Stimulated activated CD8-positive, alpha-beta memory T cell treated with anti-CD3 and anti-CD28 coated beads, Interleukin-12 subunit alpha, Interleukin-12 subunit beta, amount 100 ng/mL, for 24 hours (primary cell): ENCODE data around the gene SPRTN.

Experiments
- DNase-seq: peaks from one replicate; pipeline ENCODE4 v3.0.0-alpha.2; 2020; ENCODE audit errors: extremely low read depth

SPRTN gene

DNA sequence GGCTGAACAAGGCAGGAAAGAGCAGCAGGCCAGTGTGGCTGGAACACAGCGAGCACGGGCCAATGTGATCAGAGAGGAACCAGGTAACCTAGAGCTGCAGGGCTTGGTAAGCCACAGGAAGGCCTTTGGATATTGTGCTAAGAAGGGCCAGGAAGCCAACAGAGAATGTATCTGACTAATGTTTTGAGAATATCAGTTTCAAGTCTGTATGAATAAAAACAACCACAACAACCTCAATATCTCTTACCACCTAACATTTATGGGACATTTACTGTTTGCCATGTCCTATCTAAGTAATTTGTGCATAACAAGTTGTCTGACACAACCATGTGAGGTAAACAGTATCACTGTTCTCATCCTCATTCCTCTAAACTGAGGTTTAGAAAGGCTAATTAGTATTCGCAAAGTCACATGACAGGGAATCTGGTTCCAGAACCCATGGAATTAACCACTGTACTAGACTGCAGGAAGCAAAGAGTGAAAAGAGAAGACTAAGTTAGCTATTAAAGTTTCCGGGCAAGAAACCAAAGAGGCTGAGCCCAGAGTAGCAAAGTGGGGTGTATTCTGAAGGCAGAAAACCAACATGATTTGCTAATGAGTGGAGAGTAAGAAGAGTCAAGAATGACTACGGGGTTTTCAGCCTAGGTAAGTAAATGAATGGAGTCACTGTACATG is 38.9 kb downstream of the SPRTN start:
- DNase-seq = no peak

DNA sequence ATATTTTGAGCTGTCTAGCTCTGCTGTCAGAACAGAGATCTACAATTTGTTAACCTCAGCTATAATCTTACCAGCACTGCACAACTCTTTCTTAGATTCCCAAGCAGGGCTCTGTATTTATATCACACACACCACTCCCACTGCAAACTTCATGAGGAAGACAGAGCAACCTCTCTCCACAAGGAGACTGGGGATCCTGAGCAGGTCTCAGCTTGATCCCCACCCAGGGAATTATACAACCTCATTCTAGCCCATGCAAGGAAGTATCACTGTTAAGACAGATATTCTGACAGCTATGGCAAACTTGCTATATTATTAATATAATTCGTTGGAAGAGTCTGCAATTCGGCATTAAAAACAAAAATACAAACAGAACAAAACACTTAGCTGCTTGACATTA is 43.6 kb downstream of the SPRTN start:
- DNase-seq = no peak

DNA sequence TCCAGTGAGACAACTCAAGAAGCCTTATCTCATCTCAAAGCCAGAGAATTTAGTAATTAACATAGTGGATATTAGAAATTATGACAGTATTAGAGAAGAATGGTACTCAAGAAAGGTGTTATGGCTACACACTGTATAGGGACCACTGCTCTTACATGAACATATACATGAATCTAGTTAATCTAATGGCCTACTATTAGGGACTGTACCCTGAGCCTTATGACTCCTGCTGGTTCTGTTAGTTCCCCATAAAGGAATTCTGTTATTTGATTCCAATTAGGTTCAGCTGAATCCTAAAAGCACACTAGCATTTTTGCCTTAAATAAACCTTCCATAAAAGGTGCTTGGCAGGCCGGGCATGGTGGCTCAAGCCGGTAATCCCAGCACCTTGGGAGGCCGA is 44.3 kb downstream of the SPRTN start:
- DNase-seq = no peak

DNA sequence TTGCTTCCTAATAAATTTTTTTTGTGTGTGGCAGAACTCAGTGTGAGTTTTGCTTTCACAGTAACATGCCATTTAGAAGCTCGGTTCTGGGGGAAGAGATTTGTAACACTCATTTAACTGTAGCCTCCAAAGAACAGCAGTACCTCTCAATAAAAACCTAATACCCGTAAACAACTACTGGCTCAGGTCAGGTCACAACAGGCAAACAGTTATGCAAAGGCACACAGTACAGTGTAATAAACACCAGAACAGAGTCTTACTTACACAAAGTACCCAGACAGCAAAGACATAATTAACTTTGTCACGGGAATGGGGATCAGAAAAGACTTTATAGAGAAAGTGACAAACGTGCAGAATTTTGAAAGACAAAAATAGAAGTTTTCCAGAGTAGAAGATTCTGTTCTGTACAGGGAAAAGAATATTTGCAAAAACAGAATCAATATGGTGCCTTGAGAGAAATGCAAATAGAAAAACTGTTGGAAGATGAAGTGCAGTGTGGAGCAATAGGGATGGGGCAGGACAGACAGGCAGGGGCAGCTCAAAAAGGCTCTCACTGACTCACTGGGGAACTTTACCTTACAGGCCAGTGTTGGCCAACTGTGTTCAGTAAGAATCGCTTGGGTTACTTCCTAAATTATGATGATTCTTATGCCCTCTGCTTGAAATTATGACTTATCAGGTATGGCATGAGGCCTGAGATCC is 45.2 kb downstream of the SPRTN start:
- no peak for DNase-seq

DNA sequence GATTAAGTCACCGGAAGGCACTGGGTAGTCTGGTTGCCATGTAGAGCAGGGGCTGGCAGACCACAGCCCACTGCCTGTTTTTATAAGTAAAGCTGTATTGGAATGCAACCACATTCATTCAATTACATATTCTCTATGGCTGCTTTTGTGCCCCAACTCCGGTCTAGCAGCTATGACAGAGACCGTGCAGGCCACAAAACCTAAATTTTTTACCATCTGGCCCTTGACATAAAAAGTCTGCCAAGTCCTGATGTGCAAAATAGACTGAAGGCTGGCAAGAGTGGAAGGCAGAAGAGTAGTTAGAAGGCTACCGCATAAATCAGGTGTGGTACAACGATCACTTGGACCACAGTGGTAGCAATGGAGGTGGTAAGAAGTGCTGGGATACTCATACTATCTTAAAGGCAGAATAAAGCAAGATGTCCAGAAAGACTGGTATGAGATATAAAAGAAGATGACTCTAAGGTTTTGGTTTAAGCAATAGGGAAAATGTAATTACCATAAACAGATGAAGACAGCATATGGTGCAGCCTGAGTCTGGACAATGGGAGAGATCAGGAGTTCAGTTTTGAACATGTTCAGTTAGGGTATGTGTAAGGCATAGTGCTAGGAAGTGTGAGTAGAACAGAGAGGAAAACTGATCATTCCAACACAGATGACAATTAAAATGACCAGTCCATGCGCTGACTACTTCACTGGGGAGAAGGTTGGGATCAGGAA is 46.8 kb downstream of the SPRTN start:
- no peak for DNase-seq

DNA sequence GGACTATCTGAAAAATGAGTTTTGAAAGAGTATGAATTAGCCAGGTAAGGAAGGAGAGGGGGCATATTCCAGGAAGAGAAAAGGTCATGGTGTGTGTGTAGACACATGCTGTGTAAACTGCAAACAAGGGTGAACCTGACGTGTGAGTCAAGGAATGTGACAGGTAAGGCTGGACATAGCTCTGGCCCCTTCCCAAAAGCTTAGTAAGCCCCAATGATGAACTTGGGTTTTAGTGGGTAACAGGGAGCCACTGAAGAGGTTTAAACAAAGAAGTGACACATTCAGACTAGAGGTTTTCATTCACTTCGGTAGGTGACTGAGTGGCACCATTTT is 47.3 kb downstream of the SPRTN start:
- DNase-seq = no peak

DNA sequence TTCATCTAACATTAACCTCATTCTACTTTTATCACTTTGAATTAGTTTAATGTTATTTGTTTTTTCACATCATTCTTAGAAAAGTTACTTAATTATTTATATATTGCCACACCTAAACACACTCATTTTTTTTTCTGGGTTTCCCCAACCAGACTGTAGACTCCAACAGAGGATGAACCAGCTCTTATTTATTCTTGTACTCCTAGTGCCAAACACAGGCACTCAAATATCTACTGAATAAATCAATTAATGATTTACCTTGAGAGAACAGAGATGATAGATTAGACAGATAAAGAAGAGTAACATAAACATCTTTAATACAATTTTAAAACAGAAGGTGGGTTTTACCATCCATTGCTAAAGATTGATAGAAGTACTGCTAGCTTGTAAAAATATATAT is 48.4 kb downstream of the SPRTN start:
- DNase-seq = no peak

DNA sequence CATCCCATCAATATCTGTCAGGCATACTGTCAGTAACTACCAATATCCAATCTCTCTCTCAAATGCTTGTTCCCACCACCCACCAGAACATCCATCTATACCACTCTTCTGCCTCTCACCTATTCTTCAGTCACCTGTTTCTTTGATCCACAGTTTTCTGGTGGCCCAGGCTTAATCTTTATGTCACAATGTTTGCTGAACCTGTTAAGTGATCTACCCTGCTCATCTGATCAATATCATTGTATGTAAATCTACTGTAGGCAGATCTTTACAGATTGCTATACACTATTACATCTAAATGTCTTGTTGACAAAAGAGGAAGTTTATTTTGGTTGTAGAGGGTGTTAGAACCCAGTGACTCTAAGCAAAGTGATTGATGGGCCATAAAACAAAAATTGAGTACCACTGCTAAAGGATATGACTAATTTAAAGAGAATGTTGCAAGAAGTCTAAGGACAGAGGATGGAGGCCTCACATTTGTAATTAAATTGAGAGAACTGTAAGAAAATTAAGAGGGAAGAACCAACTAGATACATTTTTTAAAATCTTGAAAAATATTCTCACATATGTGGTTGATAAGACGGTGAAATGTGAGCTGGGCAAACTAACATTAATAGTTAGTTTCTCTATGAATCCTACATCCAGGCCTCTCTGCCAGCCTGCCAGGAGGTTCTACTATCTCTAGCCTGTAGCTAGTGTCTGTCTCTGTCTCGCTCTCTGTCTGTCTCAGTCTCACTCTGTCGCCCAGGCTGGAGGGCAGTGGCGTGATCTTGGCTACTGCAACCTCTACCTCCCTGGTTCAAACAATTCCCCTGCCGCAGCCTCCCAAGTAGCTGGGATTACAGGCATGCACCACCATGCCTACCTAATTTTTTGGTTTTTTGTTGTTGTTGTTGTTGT is 49.9 kb downstream of the SPRTN start:
- DNase-seq = no peak

DNA sequence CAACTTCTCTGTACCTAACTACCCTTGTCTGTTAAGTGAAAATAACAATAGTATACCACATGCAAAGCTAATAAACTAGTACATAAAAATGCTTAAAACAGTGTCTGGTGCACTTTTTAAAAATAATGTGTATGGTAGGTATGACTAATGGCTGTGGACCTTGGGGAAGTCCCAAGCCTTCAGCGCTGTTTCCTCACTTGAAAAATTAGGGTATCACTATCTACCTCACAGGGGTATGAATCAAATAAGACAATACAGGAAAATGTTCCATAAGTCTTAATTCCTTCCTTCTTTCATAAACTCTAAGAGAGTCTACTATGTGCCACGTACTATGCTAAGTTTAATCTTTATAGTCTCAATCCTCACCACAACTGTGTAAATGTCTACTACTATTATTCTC is 52.0 kb downstream of the SPRTN start:
- no peak for DNase-seq

DNA sequence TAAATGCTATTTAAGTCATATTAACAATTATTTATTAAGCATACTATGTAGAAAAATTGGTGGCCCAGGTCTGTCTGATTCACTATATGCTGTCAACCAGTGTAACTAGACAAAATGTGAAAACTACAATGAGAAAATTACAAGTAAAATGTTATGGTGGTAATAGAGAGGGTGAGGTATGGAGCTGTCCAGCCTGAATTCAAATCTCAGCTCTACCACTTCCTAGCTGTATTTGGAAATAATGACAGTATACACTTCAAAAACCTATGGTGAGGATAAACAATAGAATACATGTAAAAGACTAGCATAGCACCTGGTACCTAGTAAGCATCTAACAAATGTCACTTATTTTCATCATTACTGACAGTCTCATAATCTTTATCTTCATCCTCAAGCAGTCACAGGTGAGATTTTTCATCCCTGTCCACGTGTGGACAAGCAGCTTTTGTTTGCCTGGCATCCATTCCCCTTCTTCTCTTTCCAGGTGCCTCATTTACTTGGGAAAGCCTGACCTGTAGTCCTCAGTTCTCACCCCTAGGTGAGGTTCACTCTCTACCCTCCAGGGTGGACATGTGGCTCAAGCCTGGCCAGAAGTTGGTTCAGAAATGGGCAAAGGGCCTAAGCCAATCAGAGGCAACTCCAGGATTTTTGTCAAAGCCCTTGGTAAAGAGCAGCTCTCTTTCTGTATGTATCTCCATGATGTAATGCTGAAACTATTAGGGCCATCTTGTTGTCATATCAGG is 54.5 kb downstream of the SPRTN start:
- no peak for DNase-seq

DNA sequence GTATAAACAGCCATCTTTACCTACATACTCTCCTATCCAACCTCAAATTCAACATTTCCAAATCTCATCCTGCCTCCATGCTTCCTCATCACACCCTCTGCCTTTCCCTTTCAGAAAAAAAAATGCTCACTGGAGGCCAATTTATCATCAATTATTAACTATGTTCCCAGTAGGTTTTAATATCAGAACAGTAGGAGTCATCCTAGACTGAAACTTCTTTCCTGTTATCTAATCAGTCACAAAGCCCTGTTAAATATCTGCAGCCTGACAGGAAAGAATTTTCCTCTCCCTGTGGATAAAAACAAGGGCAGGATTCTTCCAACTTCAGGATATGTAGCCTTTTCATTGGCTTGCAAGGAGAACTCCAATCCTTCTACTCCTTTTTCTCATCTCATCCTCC is 55.6 kb downstream of the SPRTN start:
- DNase-seq = no peak

DNA sequence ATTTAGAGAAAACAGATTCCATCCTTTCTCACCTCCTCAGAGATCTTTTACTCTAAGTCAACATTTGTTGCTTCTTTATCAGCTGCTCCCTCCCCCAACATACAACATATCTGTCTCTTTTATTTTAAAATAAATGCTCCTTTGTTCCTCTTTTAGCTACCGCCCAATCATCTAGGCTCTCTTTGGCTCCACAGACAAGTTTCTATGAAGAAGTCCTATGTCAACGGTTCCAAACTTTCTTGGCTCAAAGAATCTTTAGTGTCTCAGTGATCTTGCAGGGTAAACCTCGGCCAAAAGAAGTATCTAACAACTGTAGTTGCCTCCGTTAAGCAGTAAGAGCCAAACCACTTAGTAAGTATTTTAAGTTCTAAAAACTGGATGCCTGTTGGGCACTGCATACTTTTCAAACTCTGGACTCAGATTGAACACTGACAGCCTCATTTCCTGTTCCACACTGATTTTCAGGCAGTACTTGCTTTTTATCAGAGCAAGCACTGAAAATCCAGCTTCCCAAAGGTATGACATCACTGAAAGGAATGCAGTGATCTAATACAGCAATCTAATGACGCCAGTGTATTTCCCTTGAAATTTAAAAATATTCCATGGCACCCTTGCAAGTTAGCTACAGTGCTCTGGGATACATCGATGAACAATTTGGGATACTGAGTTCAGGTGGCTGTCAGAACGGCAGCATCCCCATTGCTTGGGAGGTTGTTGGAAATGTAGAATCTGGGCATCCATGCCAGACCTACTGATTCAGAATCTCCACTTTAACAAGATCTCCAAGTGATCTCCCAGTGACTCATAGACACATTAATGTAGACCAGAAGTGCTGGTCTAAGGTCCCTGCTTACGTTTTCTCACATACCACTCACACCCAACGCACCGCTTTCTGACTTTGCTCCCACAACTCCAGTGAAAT is 57.2 kb downstream of the SPRTN start:
- DNase-seq = no peak

DNA sequence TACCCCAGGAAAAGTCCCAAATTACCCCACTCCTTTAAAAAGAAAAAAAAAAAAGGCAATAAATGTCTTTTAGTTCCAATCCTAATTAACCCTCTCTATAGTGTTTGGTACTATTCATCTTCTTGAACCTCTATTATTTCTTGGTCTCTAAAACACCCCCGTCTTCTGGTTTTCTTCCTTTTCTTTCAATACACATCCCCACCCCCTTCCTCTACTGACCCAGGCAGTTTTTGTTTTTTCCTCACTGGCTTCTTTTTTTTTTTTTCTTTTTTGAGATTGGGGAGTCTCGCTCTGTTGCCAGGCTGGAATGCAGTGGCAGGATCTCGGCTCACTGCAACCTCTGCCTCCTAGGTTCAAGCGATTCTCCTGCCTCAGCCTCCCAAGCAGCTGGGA is 57.9 kb downstream of the SPRTN start:
- DNase-seq = no peak

DNA sequence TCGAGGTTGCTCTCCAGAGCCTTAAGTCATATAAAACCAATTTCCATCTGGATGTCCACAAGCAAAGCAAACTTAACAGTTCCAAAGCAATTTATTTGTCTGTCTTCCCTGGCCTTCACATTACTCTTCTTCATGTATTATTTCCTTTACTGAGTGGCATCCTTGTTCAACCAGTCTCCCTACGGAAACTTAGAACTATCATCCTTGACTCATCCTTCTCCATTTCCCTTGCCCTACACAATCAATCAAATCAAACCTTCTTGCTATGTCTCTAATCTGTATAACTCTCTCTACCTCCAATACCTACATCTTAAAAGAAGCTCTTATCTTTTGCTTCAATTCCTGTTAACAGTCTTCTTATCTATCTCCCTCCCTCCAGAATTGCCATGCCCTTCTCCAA is 58.5 kb downstream of the SPRTN start:
- DNase-seq = no peak

DNA sequence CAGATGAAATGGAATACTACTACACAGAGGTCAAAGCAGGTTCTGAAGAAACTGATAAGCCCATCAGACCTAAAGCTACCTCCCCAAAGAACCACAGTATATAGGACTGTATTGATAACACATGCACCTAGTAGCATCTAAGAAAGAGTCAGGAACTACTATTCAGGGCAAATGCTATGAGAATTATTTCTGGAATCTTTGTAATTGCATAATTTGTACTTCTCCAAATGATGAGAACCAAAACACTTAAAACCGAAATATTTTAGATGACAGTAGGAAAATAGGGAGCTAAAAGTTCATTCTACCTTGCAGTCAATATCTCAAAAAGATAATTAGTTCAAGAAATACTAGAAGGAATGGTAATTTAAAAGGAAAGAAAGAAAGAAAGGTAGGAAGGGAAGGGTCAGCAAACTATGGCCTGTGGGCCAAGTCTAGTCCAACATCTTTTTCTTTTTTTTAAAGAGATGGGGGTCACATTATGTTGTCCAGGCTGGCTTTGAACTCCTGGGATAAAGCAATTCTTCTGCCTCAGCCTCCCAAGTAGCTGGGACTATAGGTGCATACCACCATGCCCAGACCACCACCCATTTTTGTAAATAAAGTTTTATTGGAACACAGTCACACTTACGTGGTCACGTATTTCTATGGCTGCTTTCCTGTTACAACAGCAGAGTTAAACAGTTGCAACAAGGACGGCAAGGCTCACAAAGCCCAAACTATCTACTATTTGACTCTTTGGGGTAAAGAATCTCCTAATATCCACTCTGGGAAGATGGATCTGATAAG is 60.0 kb downstream of the SPRTN start:
- no peak for DNase-seq

DNA sequence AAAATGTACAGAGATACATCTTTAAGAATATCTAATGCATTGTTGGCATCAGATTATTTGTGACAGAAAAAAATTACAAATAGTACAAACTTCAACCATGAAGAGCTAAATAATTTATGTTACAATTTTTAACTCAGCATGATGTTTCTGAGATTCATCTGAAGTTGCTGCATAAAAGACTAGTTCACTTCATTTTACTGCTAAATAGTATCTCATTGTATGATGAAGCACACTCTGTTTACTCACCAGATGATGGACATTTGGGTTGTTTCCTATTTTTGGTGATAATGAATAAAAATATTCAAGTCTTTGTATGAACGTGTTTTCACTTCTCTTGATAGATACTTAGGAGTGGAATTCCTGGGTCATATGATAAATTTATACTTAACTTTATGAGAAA is 63.4 kb downstream of the SPRTN start:
- no peak for DNase-seq

DNA sequence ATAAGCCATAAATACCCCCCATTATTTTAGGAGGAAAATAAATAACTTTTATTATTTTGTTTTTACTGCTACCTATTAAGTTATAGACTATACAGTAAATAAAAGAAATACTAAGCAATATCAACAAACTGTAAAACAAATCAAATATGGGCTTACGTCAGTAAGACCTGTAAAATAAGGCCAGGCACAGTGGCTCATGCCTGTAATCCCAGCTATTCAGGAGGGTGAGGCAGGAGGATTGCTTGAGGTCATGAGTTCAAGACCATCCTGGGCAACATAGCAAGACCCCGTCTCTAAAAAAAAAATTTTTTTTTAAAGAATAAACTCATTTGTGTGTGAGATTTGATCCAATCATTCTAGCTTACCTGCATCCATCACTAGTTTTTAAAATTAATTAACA is 66.2 kb downstream of the SPRTN start:
- DNase-seq = no peak
